SK-N-SH (cell line): ENCODE results near the gene ETV3L.

Experiments
- CHD2 ChIP-seq: fragments of 150-350 bp; IDR thresholded peaks from 2 replicates; pipeline ENCODE4 v1.6.1; 2018; ENCODE audit warnings: low read length; ENCODE audit not compliant: partially characterized antibody
- EP300 ChIP-seq, 2 experiments: IDR thresholded peaks; 2 replicates each; pipeline versions ENCODE4 v1.4.0 to v1.6.1; 2012; ENCODE audit warnings: borderline replicate concordance in 1 of 2, low read depth in 1 of 2, low read length in 1 of 2
- FOXM1 ChIP-seq: IDR thresholded peaks from 2 replicates; pipeline ENCODE4 v1.4.0; 2012; ENCODE audit warnings: low read depth, mild to moderate bottlenecking
- POLR2AphosphoS5 ChIP-seq: IDR thresholded peaks from 2 replicates; pipeline ENCODE4 v1.6.1; 2012; ENCODE audit warnings: low read depth, low read length
- TAF1 ChIP-seq: IDR thresholded peaks from 2 replicates; pipeline ENCODE4 v1.6.1; 2012; ENCODE audit warnings: low read depth, mild to moderate bottlenecking, low read length, moderate library complexity, borderline replicate concordance
- TEAD4 ChIP-seq: IDR thresholded peaks from 2 replicates; pipeline ENCODE4 v1.4.0; 2012; ENCODE audit warnings: mild to moderate bottlenecking, borderline replicate concordance; ENCODE audit not compliant: insufficient read depth
- TF ChIP-seq, protein P1 (sequence below): fragments of 200-600 bp; sonication (generic); IDR thresholded peaks from 2 replicates; pipeline ENCODE4 v1.6.1; 2017; ENCODE audit warnings: antibody characterized with exemption, mild to moderate bottlenecking, moderate library complexity
- TF ChIP-seq, protein P2 (sequence below): IDR thresholded peaks from 2 replicates; pipeline ENCODE4; 2012

DNA sequence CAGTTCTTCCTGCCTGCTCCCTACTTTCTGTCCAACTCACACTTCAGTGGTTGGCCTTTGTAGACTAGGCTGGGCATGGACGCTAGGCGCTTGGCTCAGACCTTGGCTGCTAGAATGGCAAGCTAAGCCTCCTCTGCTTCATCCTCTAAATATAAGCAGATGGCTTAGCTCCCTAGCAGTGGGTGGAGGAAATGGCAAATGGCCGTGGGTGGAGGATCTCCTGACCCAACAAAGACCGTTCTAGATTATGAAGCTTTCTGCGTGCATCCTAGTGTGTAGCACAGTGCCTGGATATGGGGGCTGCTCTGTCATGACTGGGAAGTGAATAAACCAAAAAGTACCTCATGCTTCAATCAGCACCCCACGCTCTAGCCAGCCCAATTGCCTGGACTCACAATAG is 10.4 kb upstream of the ETV3L start:
- no peak for TF ChIP-seq CHD2
- no peak for TF ChIP-seq POLR2AphosphoS5
- no peak for TF ChIP-seq TEAD4
- TF ChIP-seq, protein P1, sequence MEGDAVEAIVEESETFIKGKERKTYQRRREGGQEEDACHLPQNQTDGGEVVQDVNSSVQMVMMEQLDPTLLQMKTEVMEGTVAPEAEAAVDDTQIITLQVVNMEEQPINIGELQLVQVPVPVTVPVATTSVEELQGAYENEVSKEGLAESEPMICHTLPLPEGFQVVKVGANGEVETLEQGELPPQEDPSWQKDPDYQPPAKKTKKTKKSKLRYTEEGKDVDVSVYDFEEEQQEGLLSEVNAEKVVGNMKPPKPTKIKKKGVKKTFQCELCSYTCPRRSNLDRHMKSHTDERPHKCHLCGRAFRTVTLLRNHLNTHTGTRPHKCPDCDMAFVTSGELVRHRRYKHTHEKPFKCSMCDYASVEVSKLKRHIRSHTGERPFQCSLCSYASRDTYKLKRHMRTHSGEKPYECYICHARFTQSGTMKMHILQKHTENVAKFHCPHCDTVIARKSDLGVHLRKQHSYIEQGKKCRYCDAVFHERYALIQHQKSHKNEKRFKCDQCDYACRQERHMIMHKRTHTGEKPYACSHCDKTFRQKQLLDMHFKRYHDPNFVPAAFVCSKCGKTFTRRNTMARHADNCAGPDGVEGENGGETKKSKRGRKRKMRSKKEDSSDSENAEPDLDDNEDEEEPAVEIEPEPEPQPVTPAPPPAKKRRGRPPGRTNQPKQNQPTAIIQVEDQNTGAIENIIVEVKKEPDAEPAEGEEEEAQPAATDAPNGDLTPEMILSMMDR: no peak
- no peak for TF ChIP-seq TAF1
- TF ChIP-seq, protein P2, sequence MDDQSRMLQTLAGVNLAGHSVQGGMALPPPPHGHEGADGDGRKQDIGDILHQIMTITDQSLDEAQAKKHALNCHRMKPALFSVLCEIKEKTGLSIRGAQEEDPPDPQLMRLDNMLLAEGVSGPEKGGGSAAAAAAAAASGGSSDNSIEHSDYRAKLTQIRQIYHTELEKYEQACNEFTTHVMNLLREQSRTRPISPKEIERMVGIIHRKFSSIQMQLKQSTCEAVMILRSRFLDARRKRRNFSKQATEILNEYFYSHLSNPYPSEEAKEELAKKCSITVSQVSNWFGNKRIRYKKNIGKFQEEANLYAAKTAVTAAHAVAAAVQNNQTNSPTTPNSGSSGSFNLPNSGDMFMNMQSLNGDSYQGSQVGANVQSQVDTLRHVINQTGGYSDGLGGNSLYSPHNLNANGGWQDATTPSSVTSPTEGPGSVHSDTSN: no peak
- no peak for TF ChIP-seq FOXM1
- no peak for TF ChIP-seq EP300 (IDR thresholded peaks at IDR 0.05; ENCODE audit: borderline replicate concordance in 1 of 2, low read depth in 1 of 2, low read length in 1 of 2)
